Bronchial epithelial cell (primary cell): ENCODE measurements around the gene FAM124B. TPM values are rescaled to one million over a fixed set of nuclear protein-coding genes. Genes with fewer than 3 reads are reported as not detected.
A peak's percentile ranks its signal among the peaks of the same experiment; 100 is the strongest.

Experiments used
- DNase-seq: peaks from one replicate; pipeline ENCODE4 v3.0.0-alpha.2; 2010; ENCODE audit warnings: low read depth
- FAIRE-seq: peaks from 2 replicates; lab custom pipeline; 2011; peaks lifted over from hg19 to GRCh38; lab: Jason Lieb, UNC
- H3K27me3 ChIP-seq: 2 replicates; pipeline ENCODE4 v1.5.1; 2011; ENCODE audit warnings: low read length; ENCODE audit not compliant: control insufficient read depth, insufficient read depth
- H3K36me3 ChIP-seq: 2 replicates; pipeline ENCODE4 v1.5.1; 2011; ENCODE audit warnings: low read length; ENCODE audit not compliant: control insufficient read depth, insufficient read depth
- H3K4me3 ChIP-seq: 2 replicates; pipeline ENCODE4 v1.5.1; 2011; ENCODE audit warnings: mild to moderate bottlenecking, low read depth, low read length, control low read depth
- CTCF ChIP-seq: IDR thresholded peaks from 2 replicates; pipeline ENCODE4 v1.5.1; 2011; ENCODE audit warnings: mild to moderate bottlenecking, moderate library complexity, low read length, control low read depth, inconsistent platforms; ENCODE audit not compliant: insufficient read depth, severe bottlenecking
- total RNA-seq: library from RNA; depleted of rRNA; stranded (reverse); fragments of >200 nt; gene quantifications from 2 replicates; pipeline ENCODE4 v1.2.1, GENCODE V29; 2014

FAM124B gene
- total RNA-seq, 1 donor from 2014 or later = not detected

GRCh38 chr2:224426656-224427055 lies 24.7 kb upstream of the FAM124B start:
- Histone ChIP-seq H3K36me3 (no peaks in the 10 kb centered on the region), H3K4me3 (no peak overlapping the region), H3K27me3 (no peaks in the 10 kb centered on the region)
- no peak for TF ChIP-seq CTCF
- DNase-seq = no peak
- no peak for FAIRE-seq

GRCh38 chr2:224421065-224421464 lies 19.2 kb upstream of the FAM124B start:
- Histone ChIP-seq H3K27me3 (no peaks in the 10 kb centered on the region), H3K4me3 (no peak overlapping the region), H3K36me3 (no peaks in the 10 kb centered on the region)
- FAIRE-seq = no peak
- DNase-seq = no peak
- no peak for TF ChIP-seq CTCF

- Histone ChIP-seq H3K27me3 (no peaks in the 10 kb centered on the region), H3K4me3 (no peak overlapping the region), H3K36me3 (no peaks in the 10 kb centered on the region)
- peak; percentile 40 for DNase-seq
- no peak for FAIRE-seq
- no peak for TF ChIP-seq CTCF
Measured at GRCh38 chr2:224417947-224418346, 16.0 kb upstream of the FAM124B start.

GRCh38 chr2:224417361-224417729 lies 15.4 kb upstream of the FAM124B start:
- no peak overlapping the region for H3K4me3 ChIP-seq
- peak; percentile 29 for DNase-seq
- no peak for TF ChIP-seq CTCF
- no peaks in the 10 kb centered on the region for H3K36me3 ChIP-seq
- FAIRE-seq = no peak
- H3K27me3 ChIP-seq = no peaks in the 10 kb centered on the region

- no peak for FAIRE-seq
- Histone ChIP-seq H3K27me3 (no peaks in the 10 kb centered on the region), H3K4me3 (no peak overlapping the region), H3K36me3 (no peaks in the 10 kb centered on the region)
- no peak for DNase-seq
- TF ChIP-seq CTCF = no peak
Measured at GRCh38 chr2:224416656-224417360, 14.9 kb upstream of the FAM124B start.

- Histone ChIP-seq H3K4me3 (no peak overlapping the region), H3K36me3 (no peaks in the 10 kb centered on the region), H3K27me3 (no peaks in the 10 kb centered on the region)
- no peak for FAIRE-seq
- TF ChIP-seq CTCF = no peak
- no peak for DNase-seq
Measured at GRCh38 chr2:224413381-224413780, 11.5 kb upstream of the FAM124B start.
